Measurements from ENCODE around the gene TNK2. TPM values are rescaled to one million over a fixed set of nuclear protein-coding genes. Genes with fewer than 3 reads are reported as not detected.
"Not testable (repeated sequence)": the region's sequence is repeated elsewhere in the genome, so short reads cannot be mapped to it uniquely, and the experiment has no call there.

Gene TNK2
- total and polyA plus RNA-seq, 2 donors (not counting 1 experiment from before 2014, with no cell fraction given): 131 to 198 TPM

DNA sequence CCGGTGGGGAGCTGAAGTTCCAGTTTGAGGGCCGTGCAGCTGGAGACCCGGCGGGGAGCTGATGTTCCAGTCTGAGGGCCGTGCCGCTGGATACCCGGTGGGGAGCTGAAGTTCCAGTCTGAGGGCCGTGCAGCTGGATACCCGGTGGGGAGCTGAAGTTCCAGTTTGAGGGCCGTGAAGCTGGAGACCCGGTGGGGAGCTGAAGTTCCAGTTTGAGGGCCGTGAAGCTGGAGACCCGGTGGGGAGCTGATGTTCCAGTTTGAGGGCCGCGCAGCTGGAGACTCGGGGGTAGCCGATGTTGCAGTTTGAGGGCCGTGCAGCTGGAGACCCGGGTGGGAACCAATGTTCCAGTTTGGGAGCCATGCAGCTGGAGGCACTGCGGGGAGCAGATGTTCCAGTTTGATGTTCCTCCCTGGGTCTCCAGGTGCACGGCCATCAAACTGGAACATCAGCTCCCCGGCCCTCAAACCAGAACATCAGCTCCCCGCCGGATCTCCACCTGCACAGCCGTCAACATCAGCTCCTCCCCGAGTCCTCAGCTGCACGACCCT is 33.0 kb upstream of the TNK2 start:
- H3K9me3 ChIP-seq (ENCODE audit: control extremely low read depth in 1 of 3, control insufficient read depth in 2 of 3, insufficient read depth in 1 of 3, low read length in 2 of 3); ATAC-seq (ENCODE audit: low read depth); H3K4me1 Mint-ChIP-seq; H3K27me3 Mint-ChIP-seq; H3K79me2 ChIP-seq (ENCODE audit: control insufficient read depth, insufficient read depth, low read length); H3K4me1 ChIP-seq (ENCODE audit: control insufficient read depth in 2 of 2, insufficient read depth in 2 of 2, low read length in 2 of 2); H3K4me2 ChIP-seq (replicated peaks; ENCODE audit: low read depth, low read length, poor library complexity, severe bottlenecking); DNase-seq; H3K36me3 ChIP-seq (replicated peaks in 1 of 2; ENCODE audit: control extremely low read depth in 1 of 2, control insufficient read depth in 1 of 2, extremely low read depth in 1 of 2, insufficient read depth in 2 of 2, low read length in 1 of 2); H2AFZ ChIP-seq (ENCODE audit: insufficient read depth, low read depth, low read length, poor library complexity, severe bottlenecking); H3K27ac ChIP-seq (ENCODE audit: low read length in 2 of 2); H3K9ac ChIP-seq (ENCODE audit: low read length); H3K4me3 Mint-ChIP-seq; H3K9me3 Mint-ChIP-seq (ENCODE audit: insufficient read depth); intact Hi-C loops (cut with micrococcal nuclease); H4K20me1 ChIP-seq (ENCODE audit: control insufficient read depth, insufficient read depth, low read length, poor library complexity, severe bottlenecking); H3K27me3 ChIP-seq (replicated peaks in 1 of 4; ENCODE audit: control extremely low read depth in 1 of 4, control insufficient read depth in 3 of 4, insufficient read depth in 4 of 4, low read length in 3 of 4); H3K27ac Mint-ChIP-seq; H3K4me3 ChIP-seq (ENCODE audit: control extremely low read depth in 1 of 5, extremely low read depth in 1 of 5, insufficient read depth in 1 of 5, low read depth in 2 of 5, low read length in 4 of 5): not testable (repeated sequence)
- POLR2A ChIA-PET: interaction anchor here (1.1 kb wide), 1 partner anchor 12 kb away, joined by 3 read pairs; no protein-coding TSS in a partner anchor
- CTCF ChIA-PET: interaction anchor here (1.2 kb wide), 1 partner anchor 60 kb away, joined by 4 read pairs; no protein-coding TSS in a partner anchor
- 95% methylated on average over 20 of the region's 27 CpGs for WGBS (ENCODE audit: insufficient coverage)

DNA sequence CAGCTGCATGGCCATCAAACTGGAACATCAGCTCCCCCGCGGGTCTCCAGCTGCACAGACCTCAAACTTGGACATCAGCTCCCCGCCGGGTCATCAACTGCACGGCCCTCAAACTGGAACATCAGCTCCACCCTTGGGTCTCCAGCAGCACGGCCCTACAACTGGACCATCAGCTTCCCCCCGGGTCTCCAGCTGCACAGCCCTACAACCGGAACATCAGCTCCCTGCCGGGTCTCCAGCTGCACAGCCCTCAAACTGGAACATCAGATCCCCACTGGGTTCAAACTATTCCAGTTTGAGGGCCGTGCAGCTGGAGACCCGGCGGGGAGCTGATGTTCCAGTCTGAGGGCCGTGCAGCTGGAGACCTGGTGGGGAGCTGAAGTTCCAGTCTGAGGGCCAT is 32.5 kb upstream of the TNK2 start:
- ATAC-seq (ENCODE audit: low read depth); H3K4me3 Mint-ChIP-seq; intact Hi-C loops (cut with micrococcal nuclease); H3K79me2 ChIP-seq (ENCODE audit: control insufficient read depth, insufficient read depth, low read length); H3K36me3 ChIP-seq (replicated peaks in 1 of 2; ENCODE audit: control extremely low read depth in 1 of 2, control insufficient read depth in 1 of 2, extremely low read depth in 1 of 2, insufficient read depth in 2 of 2, low read length in 1 of 2); H3K4me1 Mint-ChIP-seq; H3K9me3 ChIP-seq (ENCODE audit: control extremely low read depth in 1 of 3, control insufficient read depth in 2 of 3, insufficient read depth in 1 of 3, low read length in 2 of 3); H3K9me3 Mint-ChIP-seq (ENCODE audit: insufficient read depth); H3K4me1 ChIP-seq (ENCODE audit: control insufficient read depth in 2 of 2, insufficient read depth in 2 of 2, low read length in 2 of 2); H3K27me3 Mint-ChIP-seq; H3K27ac ChIP-seq (ENCODE audit: low read length in 2 of 2); H4K20me1 ChIP-seq (ENCODE audit: control insufficient read depth, insufficient read depth, low read length, poor library complexity, severe bottlenecking); H2AFZ ChIP-seq (ENCODE audit: insufficient read depth, low read depth, low read length, poor library complexity, severe bottlenecking); H3K4me3 ChIP-seq (ENCODE audit: control extremely low read depth in 1 of 5, extremely low read depth in 1 of 5, insufficient read depth in 1 of 5, low read depth in 2 of 5, low read length in 4 of 5); H3K27ac Mint-ChIP-seq; H3K9ac ChIP-seq (ENCODE audit: low read length); DNase-seq; H3K27me3 ChIP-seq (replicated peaks in 1 of 4; ENCODE audit: control extremely low read depth in 1 of 4, control insufficient read depth in 3 of 4, insufficient read depth in 4 of 4, low read length in 3 of 4); H3K4me2 ChIP-seq (replicated peaks; ENCODE audit: low read depth, low read length, poor library complexity, severe bottlenecking): not testable (repeated sequence)
- POLR2A ChIA-PET: interaction anchor here (1.1 kb wide), 1 partner anchor 12 kb away, joined by 3 read pairs; no protein-coding TSS in a partner anchor
- WGBS (ENCODE audit: insufficient coverage): 89% methylated on average over 13 of the region's 13 CpGs
- CTCF ChIA-PET: interaction anchor here (1.2 kb wide), 1 partner anchor 60 kb away, joined by 4 read pairs; no protein-coding TSS in a partner anchor

DNA sequence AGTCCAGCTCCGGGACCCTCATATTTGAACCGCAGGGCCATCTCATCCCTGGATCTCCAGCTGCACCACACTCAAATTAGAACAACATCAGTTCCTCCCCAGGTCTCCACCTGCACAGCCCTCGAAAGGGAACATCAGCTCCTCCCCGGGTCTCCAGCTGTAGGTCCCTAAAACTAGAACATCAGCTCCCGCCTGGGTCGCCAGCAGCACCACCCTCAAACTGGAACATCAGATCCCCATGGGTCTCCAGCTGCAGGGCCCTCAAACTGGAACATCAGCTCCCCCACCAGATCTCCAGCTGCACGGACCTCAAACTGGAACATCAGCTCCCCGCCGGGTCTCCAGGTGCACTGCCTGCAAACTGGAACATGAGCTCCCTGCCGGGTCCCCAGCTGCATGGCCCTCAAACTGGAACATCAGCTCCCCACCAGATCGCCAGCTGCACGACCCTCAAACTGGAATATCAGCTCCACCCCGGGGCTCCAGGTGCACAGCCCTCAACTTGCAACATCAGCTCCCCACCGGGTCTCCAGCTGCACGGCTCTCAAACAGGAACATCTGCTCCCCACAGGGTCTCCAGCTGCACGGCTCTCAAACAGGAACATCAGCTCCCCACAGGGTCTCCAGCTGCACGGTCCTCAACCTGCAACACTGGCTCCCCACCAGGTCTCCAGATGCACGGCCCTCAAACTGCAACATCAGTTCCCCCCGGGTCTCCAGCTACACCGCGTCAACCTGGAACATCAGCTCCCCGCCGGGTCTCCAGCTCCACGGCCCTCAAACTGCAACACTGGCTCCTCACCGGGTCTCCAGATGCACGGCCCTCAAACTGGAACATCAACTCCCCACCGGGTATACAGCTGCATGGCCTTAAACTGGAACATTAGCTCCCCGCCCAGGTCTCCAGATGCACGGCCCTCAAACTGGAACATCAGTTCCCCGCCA is 31.4 kb upstream of the TNK2 start:
- H3K27ac Mint-ChIP-seq; H3K4me1 Mint-ChIP-seq; ATAC-seq (ENCODE audit: low read depth); DNase-seq; H2AFZ ChIP-seq (ENCODE audit: insufficient read depth, low read depth, low read length, poor library complexity, severe bottlenecking); H3K79me2 ChIP-seq (ENCODE audit: control insufficient read depth, insufficient read depth, low read length); H3K9ac ChIP-seq (ENCODE audit: low read length); H3K27ac ChIP-seq (ENCODE audit: low read length in 2 of 2); H3K27me3 ChIP-seq (replicated peaks in 1 of 4; ENCODE audit: control extremely low read depth in 1 of 4, control insufficient read depth in 3 of 4, insufficient read depth in 4 of 4, low read length in 3 of 4); H3K4me3 Mint-ChIP-seq; intact Hi-C loops (cut with micrococcal nuclease); H3K36me3 ChIP-seq (replicated peaks in 1 of 2; ENCODE audit: control extremely low read depth in 1 of 2, control insufficient read depth in 1 of 2, extremely low read depth in 1 of 2, insufficient read depth in 2 of 2, low read length in 1 of 2); H3K27me3 Mint-ChIP-seq; H3K4me3 ChIP-seq (ENCODE audit: control extremely low read depth in 1 of 5, extremely low read depth in 1 of 5, insufficient read depth in 1 of 5, low read depth in 2 of 5, low read length in 4 of 5); H4K20me1 ChIP-seq (ENCODE audit: control insufficient read depth, insufficient read depth, low read length, poor library complexity, severe bottlenecking); H3K9me3 ChIP-seq (ENCODE audit: control extremely low read depth in 1 of 3, control insufficient read depth in 2 of 3, insufficient read depth in 1 of 3, low read length in 2 of 3); H3K4me2 ChIP-seq (replicated peaks; ENCODE audit: low read depth, low read length, poor library complexity, severe bottlenecking); H3K4me1 ChIP-seq (ENCODE audit: control insufficient read depth in 2 of 2, insufficient read depth in 2 of 2, low read length in 2 of 2); H3K9me3 Mint-ChIP-seq (ENCODE audit: insufficient read depth): not testable (repeated sequence)
- POLR2A ChIA-PET: interaction anchor here (1.1 kb wide), 1 partner anchor 11 kb away, joined by 3 read pairs; no protein-coding TSS in a partner anchor
- CTCF ChIA-PET: interaction anchor here (1.0 kb wide), 1 partner anchor 80 kb away, joined by 3 read pairs; no protein-coding TSS in a partner anchor
- 89% methylated on average over 25 of the region's 30 CpGs for WGBS (ENCODE audit: insufficient coverage)
